ENCODE measurements around the gene GPR108. TPM values are rescaled to one million over a fixed set of nuclear protein-coding genes. Genes with fewer than 3 reads are reported as not detected.

GPR108 gene
- polyA plus RNA-seq, 1 donor from 2014 or later = 24.6 TPM

DNA sequence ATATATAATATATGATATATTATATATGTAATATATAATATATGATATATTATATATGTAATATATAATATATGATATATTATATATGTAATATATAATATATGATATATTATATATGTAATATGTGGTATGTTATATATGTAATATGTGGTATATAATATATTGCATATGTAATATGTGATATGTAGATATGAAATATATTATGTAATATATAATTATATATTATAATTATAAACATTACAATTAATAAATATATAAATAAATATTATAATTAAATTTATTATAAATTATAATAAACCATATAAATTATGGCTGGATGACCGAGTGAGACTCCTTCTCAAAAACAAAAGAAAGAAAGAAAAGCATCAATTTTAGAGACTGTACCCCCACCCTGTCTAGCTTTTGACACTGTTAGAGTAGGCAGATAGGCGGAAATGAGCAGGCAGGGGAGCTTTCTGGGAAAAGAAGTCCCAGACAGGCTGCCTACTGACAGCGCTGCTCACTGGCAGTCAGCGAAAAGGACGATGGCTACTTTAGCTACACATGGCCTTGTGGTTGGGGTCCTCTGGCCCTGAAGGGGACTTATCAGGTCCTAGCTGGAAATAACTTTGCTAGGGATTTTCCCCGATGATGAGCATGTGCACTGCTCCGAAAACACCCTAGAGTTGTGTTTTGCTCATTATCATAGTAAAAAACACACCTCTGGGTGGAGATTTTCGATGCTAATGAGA, 36.6 kb downstream of the GPR108 start:
- Histone ChIP-seq H3K79me2 (replicated peaks; ENCODE audit: insufficient read depth, low read length) (no peaks in the 10 kb centered on the region), H3K9ac (ENCODE audit: low read length) (no peak overlapping the region), H3K36me3 (ENCODE audit: insufficient read depth, low read length) (no peaks in the 10 kb centered on the region), H4K20me1 (ENCODE audit: insufficient read depth) (no peaks in the 10 kb centered on the region), H3K27me3 (ENCODE audit: insufficient read depth, low read depth, low read length) (no peaks in the 10 kb centered on the region), H3F3A (ENCODE audit: insufficient read depth, low read length, poor library complexity, severe bottlenecking) (no peaks in the 10 kb centered on the region), H3K9me3 (ENCODE audit: low read length) (no peaks in the 10 kb centered on the region), H2AFZ (ENCODE audit: low read depth, low read length) (no peak overlapping the region), H3K27ac (ENCODE audit: low read length) (no peak overlapping the region), H3K9me2 (ENCODE audit: insufficient read depth, low read length) (no peaks in the 10 kb centered on the region), H3K4me3 (ENCODE audit: low read length) (no peak overlapping the region), H3K4me2 (ENCODE audit: low read length) (no peak overlapping the region)
- TF ChIP-seq, protein P1, sequence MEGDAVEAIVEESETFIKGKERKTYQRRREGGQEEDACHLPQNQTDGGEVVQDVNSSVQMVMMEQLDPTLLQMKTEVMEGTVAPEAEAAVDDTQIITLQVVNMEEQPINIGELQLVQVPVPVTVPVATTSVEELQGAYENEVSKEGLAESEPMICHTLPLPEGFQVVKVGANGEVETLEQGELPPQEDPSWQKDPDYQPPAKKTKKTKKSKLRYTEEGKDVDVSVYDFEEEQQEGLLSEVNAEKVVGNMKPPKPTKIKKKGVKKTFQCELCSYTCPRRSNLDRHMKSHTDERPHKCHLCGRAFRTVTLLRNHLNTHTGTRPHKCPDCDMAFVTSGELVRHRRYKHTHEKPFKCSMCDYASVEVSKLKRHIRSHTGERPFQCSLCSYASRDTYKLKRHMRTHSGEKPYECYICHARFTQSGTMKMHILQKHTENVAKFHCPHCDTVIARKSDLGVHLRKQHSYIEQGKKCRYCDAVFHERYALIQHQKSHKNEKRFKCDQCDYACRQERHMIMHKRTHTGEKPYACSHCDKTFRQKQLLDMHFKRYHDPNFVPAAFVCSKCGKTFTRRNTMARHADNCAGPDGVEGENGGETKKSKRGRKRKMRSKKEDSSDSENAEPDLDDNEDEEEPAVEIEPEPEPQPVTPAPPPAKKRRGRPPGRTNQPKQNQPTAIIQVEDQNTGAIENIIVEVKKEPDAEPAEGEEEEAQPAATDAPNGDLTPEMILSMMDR (IDR thresholded peaks at IDR 0.05; ENCODE audit: poor library complexity, severe bottlenecking) = no peak
- no peak for TF ChIP-seq RAD21 (conservative IDR thresholded peaks at IDR 0.05)
- no peak for TF ChIP-seq POLR2AphosphoS5 (IDR thresholded peaks at IDR 0.05)
- TF ChIP-seq TAF1 (IDR thresholded peaks at IDR 0.05; ENCODE audit: low read depth) = no peak
- no peak for TF ChIP-seq EZH2 (IDR thresholded peaks at IDR 0.05; ENCODE audit: borderline replicate concordance, insufficient read depth, low read length, poor library complexity, severe bottlenecking)
- no peak for TF ChIP-seq EP300 (conservative IDR thresholded peaks at IDR 0.05; ENCODE audit: poor library complexity, severe bottlenecking)
- no peak for TF ChIP-seq SMC3 (conservative IDR thresholded peaks at IDR 0.05; ENCODE audit: poor library complexity)
- no peak for TF ChIP-seq MXI1 (conservative IDR thresholded peaks at IDR 0.05; ENCODE audit: poor library complexity, severe bottlenecking)
- TF ChIP-seq, protein P2, sequence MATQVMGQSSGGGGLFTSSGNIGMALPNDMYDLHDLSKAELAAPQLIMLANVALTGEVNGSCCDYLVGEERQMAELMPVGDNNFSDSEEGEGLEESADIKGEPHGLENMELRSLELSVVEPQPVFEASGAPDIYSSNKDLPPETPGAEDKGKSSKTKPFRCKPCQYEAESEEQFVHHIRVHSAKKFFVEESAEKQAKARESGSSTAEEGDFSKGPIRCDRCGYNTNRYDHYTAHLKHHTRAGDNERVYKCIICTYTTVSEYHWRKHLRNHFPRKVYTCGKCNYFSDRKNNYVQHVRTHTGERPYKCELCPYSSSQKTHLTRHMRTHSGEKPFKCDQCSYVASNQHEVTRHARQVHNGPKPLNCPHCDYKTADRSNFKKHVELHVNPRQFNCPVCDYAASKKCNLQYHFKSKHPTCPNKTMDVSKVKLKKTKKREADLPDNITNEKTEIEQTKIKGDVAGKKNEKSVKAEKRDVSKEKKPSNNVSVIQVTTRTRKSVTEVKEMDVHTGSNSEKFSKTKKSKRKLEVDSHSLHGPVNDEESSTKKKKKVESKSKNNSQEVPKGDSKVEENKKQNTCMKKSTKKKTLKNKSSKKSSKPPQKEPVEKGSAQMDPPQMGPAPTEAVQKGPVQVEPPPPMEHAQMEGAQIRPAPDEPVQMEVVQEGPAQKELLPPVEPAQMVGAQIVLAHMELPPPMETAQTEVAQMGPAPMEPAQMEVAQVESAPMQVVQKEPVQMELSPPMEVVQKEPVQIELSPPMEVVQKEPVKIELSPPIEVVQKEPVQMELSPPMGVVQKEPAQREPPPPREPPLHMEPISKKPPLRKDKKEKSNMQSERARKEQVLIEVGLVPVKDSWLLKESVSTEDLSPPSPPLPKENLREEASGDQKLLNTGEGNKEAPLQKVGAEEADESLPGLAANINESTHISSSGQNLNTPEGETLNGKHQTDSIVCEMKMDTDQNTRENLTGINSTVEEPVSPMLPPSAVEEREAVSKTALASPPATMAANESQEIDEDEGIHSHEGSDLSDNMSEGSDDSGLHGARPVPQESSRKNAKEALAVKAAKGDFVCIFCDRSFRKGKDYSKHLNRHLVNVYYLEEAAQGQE (IDR thresholded peaks at IDR 0.05; ENCODE audit: borderline replicate concordance) = no peak

DNA sequence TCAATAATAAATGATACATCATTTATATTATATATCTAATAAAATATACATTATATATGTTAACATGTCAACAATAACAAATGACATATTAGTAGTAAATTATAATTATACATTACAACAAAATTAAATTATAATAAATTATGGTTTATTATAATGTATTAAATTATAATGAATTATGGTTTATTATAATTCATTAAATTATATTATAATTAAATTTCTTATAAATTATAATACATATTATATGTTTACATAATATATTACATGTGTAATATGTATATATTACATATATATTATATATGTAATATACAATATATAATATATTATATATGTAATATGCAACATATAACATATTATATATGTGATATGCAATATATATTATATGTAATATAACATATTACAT, 37.4 kb downstream of the GPR108 start:
- Histone ChIP-seq H3K36me3 (ENCODE audit: insufficient read depth, low read length) (no peaks in the 10 kb centered on the region), H2AFZ (ENCODE audit: low read depth, low read length) (no peak overlapping the region), H3K27ac (ENCODE audit: low read length) (no peak overlapping the region), H4K20me1 (ENCODE audit: insufficient read depth) (no peaks in the 10 kb centered on the region), H3K4me3 (ENCODE audit: low read length) (no peak overlapping the region), H3K79me2 (replicated peaks; ENCODE audit: insufficient read depth, low read length) (no peaks in the 10 kb centered on the region), H3K9me3 (ENCODE audit: low read length) (no peaks in the 10 kb centered on the region), H3K9me2 (ENCODE audit: insufficient read depth, low read length) (no peaks in the 10 kb centered on the region), H3K27me3 (ENCODE audit: insufficient read depth, low read depth, low read length) (no peaks in the 10 kb centered on the region), H3K4me2 (ENCODE audit: low read length) (no peak overlapping the region), H3K9ac (ENCODE audit: low read length) (no peak overlapping the region), H3F3A (ENCODE audit: insufficient read depth, low read length, poor library complexity, severe bottlenecking) (no peaks in the 10 kb centered on the region)
- no peak for TF ChIP-seq MXI1 (conservative IDR thresholded peaks at IDR 0.05; ENCODE audit: poor library complexity, severe bottlenecking)
- TF ChIP-seq, protein P2 (IDR thresholded peaks at IDR 0.05; ENCODE audit: borderline replicate concordance) = no peak
- TF ChIP-seq RAD21 (conservative IDR thresholded peaks at IDR 0.05) = no peak
- no peak for TF ChIP-seq SMC3 (conservative IDR thresholded peaks at IDR 0.05; ENCODE audit: poor library complexity)
- TF ChIP-seq, protein P1 (IDR thresholded peaks at IDR 0.05; ENCODE audit: poor library complexity, severe bottlenecking) = no peak
- TF ChIP-seq POLR2AphosphoS5 (IDR thresholded peaks at IDR 0.05) = no peak
